Measurements from ENCODE around the gene RAPGEF5. TPM values are rescaled to one million over a fixed set of nuclear protein-coding genes. Genes with fewer than 3 reads are reported as not detected.

RAPGEF5 gene
- total RNA-seq, 1 donor from 2014 or later = 5.8 TPM

DNA sequence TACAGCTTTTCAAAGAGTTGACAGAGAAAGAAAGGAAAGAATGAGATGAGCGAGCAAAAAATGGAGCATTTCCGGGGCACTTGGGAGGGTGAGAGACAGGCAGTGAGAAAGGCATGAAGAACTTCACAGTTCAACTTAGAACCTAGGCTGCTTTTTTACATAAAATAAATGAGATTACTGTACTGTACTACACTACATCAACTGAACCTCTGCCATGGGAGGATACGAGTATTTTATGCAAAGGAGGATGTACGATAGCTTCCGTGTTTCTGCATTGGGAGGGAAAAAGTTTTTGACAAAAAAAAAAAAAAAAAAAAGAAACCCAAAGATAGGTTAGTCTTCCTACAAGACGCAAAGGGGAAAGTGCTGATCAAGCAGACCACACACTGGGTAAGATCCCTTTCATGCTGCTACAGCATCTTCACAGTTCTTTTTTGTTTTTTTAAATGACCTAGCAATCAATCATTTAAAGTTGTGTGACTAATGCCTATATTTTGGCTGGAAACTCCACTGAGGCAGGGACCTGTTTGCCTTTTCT, 88.0 kb downstream of the RAPGEF5 start:
- DNase-seq (ENCODE audit: low read depth) (no peak), FAIRE-seq (no peak)
- H3K27me3 ChIP-seq (ENCODE audit: control insufficient read depth, insufficient read depth, low read length) = no peaks in the 10 kb centered on the region
- no peak for TF ChIP-seq CTCF (IDR thresholded peaks at IDR 0.05; ENCODE audit: insufficient read depth, low read length, severe bottlenecking)
- H3K4me3 ChIP-seq (ENCODE audit: low read depth, low read length) = no peak overlapping the region
- no peaks in the 10 kb centered on the region for H3K36me3 ChIP-seq (ENCODE audit: control insufficient read depth, insufficient read depth, low read length)

GRCh38 chr7:22267930-22268615, 88.9 kb downstream of the RAPGEF5 start:
- Histone ChIP-seq H3K4me3 (ENCODE audit: low read depth, low read length) (no peak overlapping the region), H3K27me3 (ENCODE audit: control insufficient read depth, insufficient read depth, low read length) (no peaks in the 10 kb centered on the region), H3K36me3 (ENCODE audit: control insufficient read depth, insufficient read depth, low read length) (no peaks in the 10 kb centered on the region)
- no peak for FAIRE-seq
- no peak for TF ChIP-seq CTCF (IDR thresholded peaks at IDR 0.05; ENCODE audit: insufficient read depth, low read length, severe bottlenecking)
- no peak for DNase-seq (ENCODE audit: low read depth)

DNA sequence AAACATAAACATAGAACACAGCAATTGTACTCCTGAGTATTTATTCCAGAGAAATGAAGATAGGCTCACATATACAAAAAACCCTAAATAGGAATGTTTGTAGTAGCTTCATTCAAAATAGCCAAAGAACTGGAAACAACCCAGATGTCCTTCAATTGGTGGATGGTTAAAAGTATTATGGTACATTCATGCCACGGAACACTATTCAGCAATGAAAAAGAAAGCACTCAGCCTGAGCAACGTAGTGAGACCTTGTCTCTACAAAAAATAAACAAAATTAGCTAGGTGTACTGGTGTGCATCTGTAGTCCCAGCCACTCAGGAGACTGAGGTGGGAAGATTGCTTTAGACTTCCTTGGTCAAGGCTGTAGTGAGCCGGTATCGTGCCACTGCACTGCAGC, 94.4 kb downstream of the RAPGEF5 start:
- no peak overlapping the region for H3K4me3 ChIP-seq (ENCODE audit: low read depth, low read length)
- FAIRE-seq (no peak), DNase-seq (ENCODE audit: low read depth) (no peak)
- no peaks in the 10 kb centered on the region for H3K36me3 ChIP-seq (ENCODE audit: control insufficient read depth, insufficient read depth, low read length)
- TF ChIP-seq CTCF (IDR thresholded peaks at IDR 0.05; ENCODE audit: insufficient read depth, low read length, severe bottlenecking) = no peak
- H3K27me3 ChIP-seq (ENCODE audit: control insufficient read depth, insufficient read depth, low read length) = no peaks in the 10 kb centered on the region

DNA sequence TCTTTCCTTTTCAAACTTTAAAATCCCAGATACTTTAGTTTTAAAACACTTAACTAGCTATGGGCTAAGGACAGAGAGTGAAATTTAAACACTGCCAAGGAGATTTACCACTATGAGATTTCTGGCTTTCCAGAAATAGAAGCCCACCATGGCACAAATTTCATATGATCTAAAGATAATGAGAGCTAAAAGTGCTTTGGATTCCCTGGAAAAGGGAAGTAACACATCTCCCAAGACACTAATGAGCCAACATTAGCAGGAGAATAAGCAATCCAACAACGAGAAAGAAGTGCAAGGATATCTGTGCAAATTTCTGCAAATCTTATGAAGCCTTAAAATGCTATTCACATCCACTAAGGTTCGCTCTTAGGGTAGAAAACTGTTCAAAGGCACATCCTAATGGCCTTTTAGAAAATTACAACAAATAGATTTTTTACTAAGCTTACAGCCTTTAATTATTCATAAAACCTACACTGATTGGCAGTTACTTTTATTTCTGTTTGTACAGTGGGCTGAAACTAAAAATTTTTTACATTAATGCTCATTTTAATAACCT, 100.3 kb downstream of the RAPGEF5 start:
- no peak for DNase-seq (ENCODE audit: low read depth)
- no peak for TF ChIP-seq CTCF (IDR thresholded peaks at IDR 0.05; ENCODE audit: insufficient read depth, low read length, severe bottlenecking)
- H3K27me3 ChIP-seq (ENCODE audit: control insufficient read depth, insufficient read depth, low read length) = no peaks in the 10 kb centered on the region
- no peak overlapping the region for H3K4me3 ChIP-seq (ENCODE audit: low read depth, low read length)
- no peak for FAIRE-seq
- H3K36me3 ChIP-seq (ENCODE audit: control insufficient read depth, insufficient read depth, low read length) = no peaks in the 10 kb centered on the region

DNA sequence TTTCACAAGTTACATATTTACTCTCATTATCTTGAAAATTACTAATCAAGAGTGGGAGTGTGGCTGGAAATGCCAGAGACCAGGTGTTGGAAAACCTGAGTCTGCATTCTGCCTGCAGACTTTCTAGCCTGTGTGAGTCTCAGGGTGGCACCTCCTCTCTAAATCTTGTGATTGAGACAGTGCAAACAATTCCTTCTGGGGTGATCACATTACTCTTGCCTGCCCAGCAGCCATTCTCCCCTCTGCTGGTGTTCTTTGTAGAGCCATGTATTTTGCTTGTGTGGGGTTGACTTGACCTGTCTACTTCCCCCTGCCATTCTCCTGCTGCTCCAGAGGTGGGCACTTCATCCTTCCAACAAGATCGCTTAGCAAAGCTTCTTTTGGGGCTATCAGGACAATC, 101.1 kb downstream of the RAPGEF5 start:
- no peaks in the 10 kb centered on the region for H3K27me3 ChIP-seq (ENCODE audit: control insufficient read depth, insufficient read depth, low read length)
- FAIRE-seq (no peak), DNase-seq (ENCODE audit: low read depth) (no peak)
- no peak for TF ChIP-seq CTCF (IDR thresholded peaks at IDR 0.05; ENCODE audit: insufficient read depth, low read length, severe bottlenecking)
- H3K36me3 ChIP-seq (ENCODE audit: control insufficient read depth, insufficient read depth, low read length) = no peaks in the 10 kb centered on the region
- no peak overlapping the region for H3K4me3 ChIP-seq (ENCODE audit: low read depth, low read length)

All from bronchial epithelial cell (primary cell).